GM12878 (cell line): ENCODE measurements around the gene FCHSD2.

ENCODE experiments used
- BHLHE40 ChIP-seq, 2 experiments: fragments of 450-650 bp in 1 of 2; IDR thresholded peaks; 2 replicates each; pipeline ENCODE4 v1.6.1; 2011 to 2017; ENCODE audit warnings: low read depth in 2 of 2, borderline replicate concordance in 1 of 2, improper control_type of control experiment in 1 of 2, low read length in 1 of 2, mild to moderate bottlenecking in 1 of 2
- MAX ChIP-seq: IDR thresholded peaks from 2 replicates; pipeline ENCODE4 v1.6.1; 2012; ENCODE audit warnings: low read depth, low read length, improper control_type of control experiment
- POLR2A ChIP-seq: IDR thresholded peaks from 2 replicates; pipeline ENCODE4 v1.6.1; 2011; ENCODE audit warnings: low read depth, mild to moderate bottlenecking, low read length
- POLR2AphosphoS5 ChIP-seq: IDR thresholded peaks from 2 replicates; pipeline ENCODE4 v1.6.1; 2011; ENCODE audit warnings: mild to moderate bottlenecking, low read length, inconsistent platforms
- SMC3 ChIP-seq: IDR thresholded peaks from 2 replicates; pipeline ENCODE4 v1.6.1; 2011; ENCODE audit warnings: low read length, improper control_type of control experiment, borderline replicate concordance
- TF ChIP-seq, protein P1 (sequence below): fragments of 450-650 bp; IDR thresholded peaks from 2 replicates; pipeline ENCODE4 v1.6.1; 2017; ENCODE audit warnings: mild to moderate bottlenecking, moderate library complexity
- TF ChIP-seq, protein P2 (sequence below), 3 experiments: IDR thresholded peaks in 2 of 3; conservative IDR thresholded peaks in 1 of 3; 2 replicates each; pipeline ENCODE4 v1.5.1; 2011; ENCODE audit warnings: low read depth in 3 of 3, low read length in 3 of 3, mild to moderate bottlenecking in 3 of 3, control low read depth in 2 of 3, moderate library complexity in 2 of 3, inconsistent platforms in 1 of 3, mixed read lengths in 1 of 3; ENCODE audit not compliant: control insufficient read depth in 2 of 3, insufficient read depth in 1 of 3; ENCODE audit errors: extremely low read depth in 1 of 3

- no peak for TF ChIP-seq SMC3
- no peak for TF ChIP-seq POLR2AphosphoS5
- TF ChIP-seq MAX: no peak
- TF ChIP-seq, protein P1, sequence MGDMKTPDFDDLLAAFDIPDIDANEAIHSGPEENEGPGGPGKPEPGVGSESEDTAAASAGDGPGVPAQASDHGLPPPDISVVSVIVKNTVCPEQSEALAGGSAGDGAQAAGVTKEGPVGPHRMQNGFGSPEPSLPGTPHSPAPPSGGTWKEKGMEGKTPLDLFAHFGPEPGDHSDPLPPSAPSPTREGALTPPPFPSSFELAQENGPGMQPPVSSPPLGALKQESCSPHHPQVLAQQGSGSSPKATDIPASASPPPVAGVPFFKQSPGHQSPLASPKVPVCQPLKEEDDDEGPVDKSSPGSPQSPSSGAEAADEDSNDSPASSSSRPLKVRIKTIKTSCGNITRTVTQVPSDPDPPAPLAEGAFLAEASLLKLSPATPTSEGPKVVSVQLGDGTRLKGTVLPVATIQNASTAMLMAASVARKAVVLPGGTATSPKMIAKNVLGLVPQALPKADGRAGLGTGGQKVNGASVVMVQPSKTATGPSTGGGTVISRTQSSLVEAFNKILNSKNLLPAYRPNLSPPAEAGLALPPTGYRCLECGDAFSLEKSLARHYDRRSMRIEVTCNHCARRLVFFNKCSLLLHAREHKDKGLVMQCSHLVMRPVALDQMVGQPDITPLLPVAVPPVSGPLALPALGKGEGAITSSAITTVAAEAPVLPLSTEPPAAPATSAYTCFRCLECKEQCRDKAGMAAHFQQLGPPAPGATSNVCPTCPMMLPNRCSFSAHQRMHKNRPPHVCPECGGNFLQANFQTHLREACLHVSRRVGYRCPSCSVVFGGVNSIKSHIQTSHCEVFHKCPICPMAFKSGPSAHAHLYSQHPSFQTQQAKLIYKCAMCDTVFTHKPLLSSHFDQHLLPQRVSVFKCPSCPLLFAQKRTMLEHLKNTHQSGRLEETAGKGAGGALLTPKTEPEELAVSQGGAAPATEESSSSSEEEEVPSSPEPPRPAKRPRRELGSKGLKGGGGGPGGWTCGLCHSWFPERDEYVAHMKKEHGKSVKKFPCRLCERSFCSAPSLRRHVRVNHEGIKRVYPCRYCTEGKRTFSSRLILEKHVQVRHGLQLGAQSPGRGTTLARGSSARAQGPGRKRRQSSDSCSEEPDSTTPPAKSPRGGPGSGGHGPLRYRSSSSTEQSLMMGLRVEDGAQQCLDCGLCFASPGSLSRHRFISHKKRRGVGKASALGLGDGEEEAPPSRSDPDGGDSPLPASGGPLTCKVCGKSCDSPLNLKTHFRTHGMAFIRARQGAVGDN: no peak
- TF ChIP-seq, protein P2, sequence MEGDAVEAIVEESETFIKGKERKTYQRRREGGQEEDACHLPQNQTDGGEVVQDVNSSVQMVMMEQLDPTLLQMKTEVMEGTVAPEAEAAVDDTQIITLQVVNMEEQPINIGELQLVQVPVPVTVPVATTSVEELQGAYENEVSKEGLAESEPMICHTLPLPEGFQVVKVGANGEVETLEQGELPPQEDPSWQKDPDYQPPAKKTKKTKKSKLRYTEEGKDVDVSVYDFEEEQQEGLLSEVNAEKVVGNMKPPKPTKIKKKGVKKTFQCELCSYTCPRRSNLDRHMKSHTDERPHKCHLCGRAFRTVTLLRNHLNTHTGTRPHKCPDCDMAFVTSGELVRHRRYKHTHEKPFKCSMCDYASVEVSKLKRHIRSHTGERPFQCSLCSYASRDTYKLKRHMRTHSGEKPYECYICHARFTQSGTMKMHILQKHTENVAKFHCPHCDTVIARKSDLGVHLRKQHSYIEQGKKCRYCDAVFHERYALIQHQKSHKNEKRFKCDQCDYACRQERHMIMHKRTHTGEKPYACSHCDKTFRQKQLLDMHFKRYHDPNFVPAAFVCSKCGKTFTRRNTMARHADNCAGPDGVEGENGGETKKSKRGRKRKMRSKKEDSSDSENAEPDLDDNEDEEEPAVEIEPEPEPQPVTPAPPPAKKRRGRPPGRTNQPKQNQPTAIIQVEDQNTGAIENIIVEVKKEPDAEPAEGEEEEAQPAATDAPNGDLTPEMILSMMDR (IDR thresholded peaks at IDR 0.05 in 2 of 3, conservative IDR thresholded peaks at IDR 0.05 in 1 of 3; ENCODE audit: control insufficient read depth in 2 of 3, extremely low read depth in 1 of 3, insufficient read depth in 1 of 3, low read depth in 3 of 3, low read length in 3 of 3): no peak
- TF ChIP-seq POLR2A: no peak
- no peak for TF ChIP-seq BHLHE40 (IDR thresholded peaks at IDR 0.05; ENCODE audit: borderline replicate concordance in 1 of 2, low read depth in 2 of 2, low read length in 1 of 2)
Observed at GRCh38 chr11:72939031-72939430, 203.1 kb downstream of the FCHSD2 start.
